ENCODE results near the gene SH3PXD2A.

The SH3PXD2A gene

GRCh38 chr10:103806395-103807187, 48.8 kb downstream of the SH3PXD2A start (continued):
- TF ChIP-seq, protein P1, sequence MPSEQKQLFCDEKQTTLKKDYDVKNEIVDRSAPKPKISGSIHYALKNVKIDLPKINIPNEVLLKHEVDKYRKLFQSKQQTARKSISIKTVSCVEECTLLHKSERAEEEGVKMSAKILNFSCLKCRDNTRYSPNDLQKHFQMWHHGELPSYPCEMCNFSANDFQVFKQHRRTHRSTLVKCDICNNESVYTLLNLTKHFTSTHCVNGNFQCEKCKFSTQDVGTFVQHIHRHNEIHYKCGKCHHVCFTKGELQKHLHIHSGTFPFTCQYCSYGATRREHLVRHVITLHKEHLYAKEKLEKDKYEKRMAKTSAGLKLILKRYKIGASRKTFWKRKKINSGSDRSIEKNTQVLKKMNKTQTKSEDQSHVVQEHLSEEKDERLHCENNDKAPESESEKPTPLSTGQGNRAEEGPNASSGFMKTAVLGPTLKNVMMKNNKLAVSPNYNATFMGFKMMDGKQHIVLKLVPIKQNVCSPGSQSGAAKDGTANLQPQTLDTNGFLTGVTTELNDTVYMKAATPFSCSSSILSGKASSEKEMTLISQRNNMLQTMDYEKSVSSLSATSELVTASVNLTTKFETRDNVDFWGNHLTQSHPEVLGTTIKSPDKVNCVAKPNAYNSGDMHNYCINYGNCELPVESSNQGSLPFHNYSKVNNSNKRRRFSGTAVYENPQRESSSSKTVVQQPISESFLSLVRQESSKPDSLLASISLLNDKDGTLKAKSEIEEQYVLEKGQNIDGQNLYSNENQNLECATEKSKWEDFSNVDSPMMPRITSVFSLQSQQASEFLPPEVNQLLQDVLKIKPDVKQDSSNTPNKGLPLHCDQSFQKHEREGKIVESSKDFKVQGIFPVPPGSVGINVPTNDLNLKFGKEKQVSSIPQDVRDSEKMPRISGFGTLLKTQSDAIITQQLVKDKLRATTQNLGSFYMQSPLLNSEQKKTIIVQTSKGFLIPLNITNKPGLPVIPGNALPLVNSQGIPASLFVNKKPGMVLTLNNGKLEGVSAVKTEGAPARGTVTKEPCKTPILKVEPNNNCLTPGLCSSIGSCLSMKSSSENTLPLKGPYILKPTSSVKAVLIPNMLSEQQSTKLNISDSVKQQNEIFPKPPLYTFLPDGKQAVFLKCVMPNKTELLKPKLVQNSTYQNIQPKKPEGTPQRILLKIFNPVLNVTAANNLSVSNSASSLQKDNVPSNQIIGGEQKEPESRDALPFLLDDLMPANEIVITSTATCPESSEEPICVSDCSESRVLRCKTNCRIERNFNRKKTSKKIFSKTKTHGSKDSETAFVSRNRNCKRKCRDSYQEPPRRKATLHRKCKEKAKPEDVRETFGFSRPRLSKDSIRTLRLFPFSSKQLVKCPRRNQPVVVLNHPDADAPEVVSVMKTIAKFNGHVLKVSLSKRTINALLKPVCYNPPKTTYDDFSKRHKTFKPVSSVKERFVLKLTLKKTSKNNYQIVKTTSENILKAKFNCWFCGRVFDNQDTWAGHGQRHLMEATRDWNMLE (tag by site-specific recombination; conservative IDR thresholded peaks at IDR 0.05; ENCODE audit: low read depth) = no peak

DNA sequence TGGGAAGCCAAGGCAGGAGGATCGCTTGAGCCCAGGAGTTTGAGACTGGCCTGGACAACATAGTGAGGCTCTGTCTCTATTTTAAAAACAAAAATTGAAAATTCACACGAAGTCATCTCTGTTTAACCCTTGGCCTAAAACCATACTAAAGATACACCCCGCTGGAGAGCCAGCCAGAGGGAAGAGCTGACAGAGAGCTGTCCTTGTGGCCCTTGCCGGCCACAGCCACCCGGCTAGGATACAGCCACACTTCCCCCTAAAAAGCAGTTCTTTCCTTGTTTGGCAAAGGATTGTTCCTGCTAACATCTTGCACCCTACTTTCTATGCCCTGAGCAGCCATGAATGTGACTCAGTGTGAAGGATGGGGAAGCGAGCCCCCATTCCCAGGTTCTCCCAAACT, 49.6 kb downstream of the SH3PXD2A start:
- Histone ChIP-seq H3K27ac (ENCODE audit: extremely low read depth, low read depth, low read length) (no peak overlapping the region), H3K9me3 (ENCODE audit: control insufficient read depth, insufficient read depth, low read depth, low read length) (no peaks in the 10 kb centered on the region), H3K36me3 (ENCODE audit: control insufficient read depth in 2 of 2, insufficient read depth in 1 of 2, low read length in 2 of 2) (no peaks in the 10 kb centered on the region), H3K4me1 (ENCODE audit: control insufficient read depth, insufficient read depth, low read length) (no peaks in the 10 kb centered on the region), H3K4me3 (ENCODE audit: low read depth, low read length) (no peak overlapping the region)
- ChIA-PET CTCF (interaction anchor here (0.7 kb wide), 1 partner anchor 1109 kb away, joined by 6 read pairs; no protein-coding TSS in a partner anchor), POLR2A (interaction anchor here (0.7 kb wide), 1 partner anchor 615 kb away, joined by 4 read pairs; no protein-coding TSS in a partner anchor)
- TF ChIP-seq HOXC10 (CRISPR knock-in tag; IDR thresholded peaks at IDR 0.05) (no peak), ZNF501 (tag by site-specific recombination; IDR thresholded peaks at IDR 0.05) (no peak), EGR2 (tag by site-specific recombination; IDR thresholded peaks at IDR 0.05; ENCODE audit: low read depth) (no peak), FEZF1 (tag by site-specific recombination; IDR thresholded peaks at IDR 0.05) (no peak), ZNF600 (tag by site-specific recombination; IDR thresholded peaks at IDR 0.05) (no peak), ZNF132 (tag by site-specific recombination; IDR thresholded peaks at IDR 0.05; ENCODE audit: borderline replicate concordance) (no peak), ZNF223 (tag by site-specific recombination; IDR thresholded peaks at IDR 0.05) (no peak), ZNF843 (tag by site-specific recombination; IDR thresholded peaks at IDR 0.05) (no peak), ZNF350 (tag by site-specific recombination; IDR thresholded peaks at IDR 0.05) (no peak), ZNF529 (tag by site-specific recombination; IDR thresholded peaks at IDR 0.05; ENCODE audit: insufficient replicate concordance) (no peak), ZNF211 (tag by site-specific recombination; IDR thresholded peaks at IDR 0.05; ENCODE audit: low read depth) (no peak), ZNF280C (tag by site-specific recombination; IDR thresholded peaks at IDR 0.05) (no peak), ZNF48 (tag by site-specific recombination; IDR thresholded peaks at IDR 0.05) (no peak), MYNN (tag by site-specific recombination; IDR thresholded peaks at IDR 0.05; ENCODE audit: borderline replicate concordance) (no peak), ZNF837 (tag by site-specific recombination; IDR thresholded peaks at IDR 0.05) (no peak), SP2 (tag by site-specific recombination; IDR thresholded peaks at IDR 0.05) (no peak), ZBTB26 (tag by site-specific recombination; optimal IDR thresholded peaks at IDR 0.05) (no peak)
